Measurements from ENCODE around the gene POLR2J. TPM values are rescaled to one million over a fixed set of nuclear protein-coding genes. Genes with fewer than 3 reads are reported as not detected.

Gene POLR2J
- total RNA-seq, 2 experiments from 2014 or later: 62.4 to 68.6 TPM

DNA sequence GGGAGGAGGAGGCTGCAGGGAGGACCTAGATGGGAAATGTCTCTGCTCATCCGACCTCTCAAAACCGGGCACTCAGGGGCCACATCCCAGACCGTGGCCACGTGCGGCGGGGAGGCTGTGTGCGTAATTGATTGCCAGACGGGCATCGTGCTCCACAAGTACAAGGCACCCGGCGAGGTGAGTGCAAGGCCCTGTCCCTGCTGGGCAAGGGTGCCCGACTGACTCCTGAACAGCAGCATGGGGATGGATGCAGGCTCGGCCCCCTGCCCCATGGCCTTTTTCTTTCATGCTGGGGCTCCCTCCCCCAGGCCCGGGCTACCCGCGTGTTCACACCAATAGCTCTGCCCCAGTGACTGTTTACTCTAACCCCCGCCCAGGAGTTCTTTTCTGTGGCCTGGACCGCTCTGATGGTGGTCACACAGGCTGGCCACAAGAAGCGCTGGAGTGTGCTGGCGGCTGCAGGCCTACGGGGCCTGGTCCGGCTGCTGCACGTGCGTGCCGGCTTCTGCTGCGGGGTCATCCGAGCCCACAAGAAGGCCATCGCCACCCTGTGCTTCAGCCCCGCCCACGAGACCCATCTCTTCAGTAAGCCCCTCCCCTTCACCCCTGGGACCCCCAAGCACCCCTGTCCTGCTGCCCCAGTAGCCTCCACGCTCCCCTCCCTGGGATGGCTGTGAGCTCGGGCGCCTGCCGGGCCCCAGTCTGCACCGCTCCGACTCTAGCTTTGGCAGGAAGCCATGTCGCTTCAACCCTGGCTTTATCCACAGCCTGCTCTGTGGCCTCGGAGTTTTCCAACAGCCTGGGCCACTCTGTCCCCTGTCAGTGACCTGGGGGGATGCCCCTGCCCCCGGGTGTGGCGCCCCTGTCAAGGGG, 10.0 kb downstream of the POLR2J start:
- Histone ChIP-seq H3K4me2 (ENCODE audit: low read length) (no peak overlapping the region), H3K27ac (ENCODE audit: low read depth, low read length, poor library complexity, severe bottlenecking) (no peak overlapping the region), H3K9me2 (ENCODE audit: insufficient read depth, low read length) (no peaks in the 10 kb centered on the region), H4K20me1 (ENCODE audit: insufficient read depth, low read length) (no peaks in the 10 kb centered on the region), H3K79me2 (ENCODE audit: insufficient read depth, low read depth, low read length) (peaks cover 12% of the 10 kb centered on the region; the same call in 1 of the 2 replicates), H3K4me3 (ENCODE audit: low read depth, low read length, poor library complexity, severe bottlenecking) (no peak overlapping the region), H2AFZ (ENCODE audit: low read length) (no peak overlapping the region), H3K9me3 (ENCODE audit: low read length) (no peaks in the 10 kb centered on the region), H3K36me3 (ENCODE audit: insufficient read depth, low read length) (peaks cover 56% of the 10 kb centered on the region), H3K4me1 (ENCODE audit: insufficient read depth, low read length, poor library complexity, severe bottlenecking) (peaks cover 16% of the 10 kb centered on the region)
- TF ChIP-seq EZH2phosphoT487 (IDR thresholded peaks at IDR 0.05; ENCODE audit: borderline replicate concordance, low read depth, low read length): no peak
- TF ChIP-seq, protein P1, sequence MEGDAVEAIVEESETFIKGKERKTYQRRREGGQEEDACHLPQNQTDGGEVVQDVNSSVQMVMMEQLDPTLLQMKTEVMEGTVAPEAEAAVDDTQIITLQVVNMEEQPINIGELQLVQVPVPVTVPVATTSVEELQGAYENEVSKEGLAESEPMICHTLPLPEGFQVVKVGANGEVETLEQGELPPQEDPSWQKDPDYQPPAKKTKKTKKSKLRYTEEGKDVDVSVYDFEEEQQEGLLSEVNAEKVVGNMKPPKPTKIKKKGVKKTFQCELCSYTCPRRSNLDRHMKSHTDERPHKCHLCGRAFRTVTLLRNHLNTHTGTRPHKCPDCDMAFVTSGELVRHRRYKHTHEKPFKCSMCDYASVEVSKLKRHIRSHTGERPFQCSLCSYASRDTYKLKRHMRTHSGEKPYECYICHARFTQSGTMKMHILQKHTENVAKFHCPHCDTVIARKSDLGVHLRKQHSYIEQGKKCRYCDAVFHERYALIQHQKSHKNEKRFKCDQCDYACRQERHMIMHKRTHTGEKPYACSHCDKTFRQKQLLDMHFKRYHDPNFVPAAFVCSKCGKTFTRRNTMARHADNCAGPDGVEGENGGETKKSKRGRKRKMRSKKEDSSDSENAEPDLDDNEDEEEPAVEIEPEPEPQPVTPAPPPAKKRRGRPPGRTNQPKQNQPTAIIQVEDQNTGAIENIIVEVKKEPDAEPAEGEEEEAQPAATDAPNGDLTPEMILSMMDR (conservative IDR thresholded peaks at IDR 0.05; ENCODE audit: low read length): no peak
- no peak for DNase-seq (ENCODE audit: low spot score)
- POLR2A ChIA-PET: no interaction called here
- no TSS peak for BruUV-seq (replicated peaks)
- CTCF ChIA-PET (ENCODE audit: unreplicated experiment): no interaction called here
- intact Hi-C loops (cut with micrococcal nuclease; ENCODE audit: unreplicated experiment): loop anchor here (5.0 kb wide), 1 partner anchor 181 kb away; the partner anchor contains the start of gene SH2B2

- H3K79me2 ChIP-seq (ENCODE audit: insufficient read depth, low read depth, low read length): peaks cover 17% of the 10 kb centered on the region; the same call in 1 of the 2 replicates
- peaks cover 47% of the 10 kb centered on the region for H3K36me3 ChIP-seq (ENCODE audit: insufficient read depth, low read length)
- CTCF ChIA-PET (ENCODE audit: unreplicated experiment): interaction anchor here (0.5 to 1.0 kb wide), 3 partner anchors 25 to 64 kb away, joined by 3 to 7 read pairs (median 3); no protein-coding TSS in a partner anchor
- no peak overlapping the region for H3K27ac ChIP-seq (ENCODE audit: low read depth, low read length, poor library complexity, severe bottlenecking)
- no peak overlapping the region for H3K4me3 ChIP-seq (ENCODE audit: low read depth, low read length, poor library complexity, severe bottlenecking)
- intact Hi-C loops (cut with micrococcal nuclease; ENCODE audit: unreplicated experiment): loop anchor here (5.0 kb wide), 1 partner anchor 181 kb away; the partner anchor contains the start of gene SH2B2
- no peak overlapping the region for H3K4me2 ChIP-seq (ENCODE audit: low read length)
- TF ChIP-seq EZH2phosphoT487 (IDR thresholded peaks at IDR 0.05; ENCODE audit: borderline replicate concordance, low read depth, low read length): no peak
- TF ChIP-seq, protein P1 (conservative IDR thresholded peaks at IDR 0.05; ENCODE audit: low read length): no peak
- H3K9me2 ChIP-seq (ENCODE audit: insufficient read depth, low read length): no peaks in the 10 kb centered on the region
- BruUV-seq (replicated peaks): no TSS peak
- no peaks in the 10 kb centered on the region for H3K9me3 ChIP-seq (ENCODE audit: low read length)
- no peaks in the 10 kb centered on the region for H4K20me1 ChIP-seq (ENCODE audit: insufficient read depth, low read length)
- DNase-seq (ENCODE audit: low spot score): no peak
- peaks cover 20% of the 10 kb centered on the region for H3K4me1 ChIP-seq (ENCODE audit: insufficient read depth, low read length, poor library complexity, severe bottlenecking)
- POLR2A ChIA-PET: no interaction called here
- H2AFZ ChIP-seq (ENCODE audit: low read length): no peak overlapping the region
These were observed 10.9 kb downstream of the POLR2J start for GRCh38 chr7:102467581-102468477.

All from OCI-LY7 (cell line).